AG09319 (cell line): ENCODE results near the gene AGFG2.

Experiments used
- DNase-seq: peaks from one replicate; pipeline ENCODE4 v3.0.0-alpha.2; 2010; ENCODE audit warnings: low read depth; ENCODE audit errors: extremely low read depth
- CTCF ChIP-seq: IDR thresholded peaks from 2 replicates; pipeline ENCODE4 v1.5.1; 2011; ENCODE audit warnings: low read depth, mild to moderate bottlenecking, inconsistent platforms, low read length, moderate library complexity

The AGFG2 gene

GRCh38 chr7:100574362-100575205, 35.6 kb downstream of the AGFG2 start:
- TF ChIP-seq CTCF = no peak
- no peak for DNase-seq

- DNase-seq = no peak
- TF ChIP-seq CTCF = no peak
Measured at GRCh38 chr7:100575206-100575631, 36.2 kb downstream of the AGFG2 start.

- no peak for DNase-seq
- TF ChIP-seq CTCF = no peak
Measured at GRCh38 chr7:100575746-100576383, 36.9 kb downstream of the AGFG2 start.

- DNase-seq = no peak
- TF ChIP-seq CTCF = no peak
Measured at GRCh38 chr7:100576384-100576993, 37.5 kb downstream of the AGFG2 start.

GRCh38 chr7:100577103-100577502, 38.1 kb downstream of the AGFG2 start:
- DNase-seq = no peak
- no peak for TF ChIP-seq CTCF

GRCh38 chr7:100577507-100577906, 38.5 kb downstream of the AGFG2 start:
- TF ChIP-seq CTCF = no peak
- no peak for DNase-seq
